ENCODE measurements around the gene TET3. TPM values are rescaled to one million over a fixed set of nuclear protein-coding genes. Genes with fewer than 3 reads are reported as not detected.

The TET3 gene
- polyA plus RNA-seq, 3 donors: 0.79 to 18.6 (median 1.4) TPM

GRCh38 chr2:74009577-74009976 is 24.9 kb downstream of the TET3 start:
- no peak overlapping the region for H3K4me2 ChIP-seq (replicated peaks; ENCODE audit: extremely low read depth, low read length, poor library complexity, severe bottlenecking)
- peaks cover 100% of the 10 kb centered on the region for H3K79me2 ChIP-seq (ENCODE audit: insufficient read depth, low read length)
- no peak for DNase-seq
- H2AFZ ChIP-seq (ENCODE audit: insufficient read depth, low read depth, low read length, poor library complexity, severe bottlenecking): no peak overlapping the region
- H3K4me3 Mint-ChIP-seq: no peak overlapping the region
- peaks cover 37 to 80% of the 10 kb centered on the region in 2 donors for H3K36me3 Mint-ChIP-seq
- no peaks in the 10 kb centered on the region for H3K9me3 Mint-ChIP-seq
- intact Hi-C loops (cut with micrococcal nuclease): loop anchor here in 1 of 2 donors (10.0 kb wide), 1 partner anchor 65 kb away; no protein-coding TSS in a partner anchor
- peaks cover 19% of the 10 kb centered on the region for H3K4me1 Mint-ChIP-seq
- peak overlapping the region; percentile 15 for H3K9ac ChIP-seq (ENCODE audit: insufficient read depth, low read length, poor library complexity, severe bottlenecking)
- H3K27me3 ChIP-seq (ENCODE audit: control insufficient read depth in 2 of 2, insufficient read depth in 2 of 2, low read length in 2 of 2): no peaks in the 10 kb centered on the region
- peak overlapping the region in 6 of 7 donors; percentile 4 to 82 (median 39) for H3K27ac Mint-ChIP-seq
- peak overlapping the region in 1 of 2 donors; percentile 3 for H3K27ac ChIP-seq (ENCODE audit: low read depth in 1 of 2, low read length in 2 of 2)
- H3K4me3 ChIP-seq (replicated peaks in 1 of 3; ENCODE audit: low read depth in 2 of 3, low read length in 3 of 3): no peak overlapping the region
- no peak for TF ChIP-seq CTCF (IDR thresholded peaks at IDR 0.05)
- no peaks in the 10 kb centered on the region for H3K9me3 ChIP-seq (replicated peaks in 1 of 2; ENCODE audit: control insufficient read depth in 1 of 2, insufficient read depth in 1 of 2, low read length in 2 of 2)
- peaks cover 0 to under 1% (median 0%) of the 10 kb centered on the region in 3 donors for H3K27me3 Mint-ChIP-seq (ENCODE audit: low read depth in 3 of 3)
- H3K4me1 ChIP-seq (ENCODE audit: control insufficient read depth in 1 of 2, insufficient read depth in 2 of 2, low read length in 2 of 2): no peaks in the 10 kb centered on the region
- peaks cover 41 to 88% of the 10 kb centered on the region in 2 donors for H3K36me3 ChIP-seq (replicated peaks in 1 of 2; ENCODE audit: control insufficient read depth in 1 of 2, insufficient read depth in 2 of 2, low read length in 2 of 2)
- peaks cover 100% of the 10 kb centered on the region for H4K20me1 ChIP-seq (ENCODE audit: insufficient read depth, low read length)

GRCh38 chr2:74010087-74010541 is 25.4 kb downstream of the TET3 start:
- peaks cover 18% of the 10 kb centered on the region for H3K4me1 Mint-ChIP-seq
- no peak for DNase-seq
- peaks cover 37 to 87% of the 10 kb centered on the region in 2 donors for H3K36me3 ChIP-seq (replicated peaks in 1 of 2; ENCODE audit: control insufficient read depth in 1 of 2, insufficient read depth in 2 of 2, low read length in 2 of 2)
- no peak overlapping the region for H2AFZ ChIP-seq (ENCODE audit: insufficient read depth, low read depth, low read length, poor library complexity, severe bottlenecking)
- peak overlapping the region in 5 of 7 donors; percentile 12 to 52 (median 26) for H3K27ac Mint-ChIP-seq
- no peaks in the 10 kb centered on the region for H3K9me3 Mint-ChIP-seq
- H3K4me3 ChIP-seq (replicated peaks in 1 of 3; ENCODE audit: low read depth in 2 of 3, low read length in 3 of 3): no peak overlapping the region
- peaks cover 34 to 80% of the 10 kb centered on the region in 2 donors for H3K36me3 Mint-ChIP-seq
- H3K27ac ChIP-seq (ENCODE audit: low read depth in 1 of 2, low read length in 2 of 2): peak overlapping the region in 1 of 2 donors; percentile 26
- H3K9me3 ChIP-seq (replicated peaks in 1 of 2; ENCODE audit: control insufficient read depth in 1 of 2, insufficient read depth in 1 of 2, low read length in 2 of 2): no peaks in the 10 kb centered on the region
- H3K4me1 ChIP-seq (ENCODE audit: control insufficient read depth in 1 of 2, insufficient read depth in 2 of 2, low read length in 2 of 2): no peaks in the 10 kb centered on the region
- no peak overlapping the region for H3K4me2 ChIP-seq (replicated peaks; ENCODE audit: extremely low read depth, low read length, poor library complexity, severe bottlenecking)
- peak overlapping the region; percentile 15 for H3K9ac ChIP-seq (ENCODE audit: insufficient read depth, low read length, poor library complexity, severe bottlenecking)
- peaks cover 0 to 1% (median 0%) of the 10 kb centered on the region in 3 donors for H3K27me3 Mint-ChIP-seq (ENCODE audit: low read depth in 3 of 3)
- H3K27me3 ChIP-seq (ENCODE audit: control insufficient read depth in 2 of 2, insufficient read depth in 2 of 2, low read length in 2 of 2): no peaks in the 10 kb centered on the region
- intact Hi-C loops (cut with micrococcal nuclease): no loop called here
- no peak for TF ChIP-seq CTCF (IDR thresholded peaks at IDR 0.05)
- H3K4me3 Mint-ChIP-seq: no peak overlapping the region
- WGBS (ENCODE audit: insufficient coverage): 96% methylated on average over 8 of the region's 13 CpGs
- H4K20me1 ChIP-seq (ENCODE audit: insufficient read depth, low read length): peaks cover 100% of the 10 kb centered on the region
- peaks cover 100% of the 10 kb centered on the region for H3K79me2 ChIP-seq (ENCODE audit: insufficient read depth, low read length)
